Activated T-cell treated with anti-CD3 and anti-CD28 coated beads for 48 hours (primary cell): ENCODE results near the gene MUC5B.
"Not testable (repeated sequence)": the region's sequence is repeated elsewhere in the genome, so short reads cannot be mapped to it uniquely, and the experiment has no call there.

Experiments used
- DNase-seq: peaks from one replicate; pipeline ENCODE4 v3.0.0-alpha.2; 2020; ENCODE audit warnings: low read depth

Gene MUC5B

DNA sequence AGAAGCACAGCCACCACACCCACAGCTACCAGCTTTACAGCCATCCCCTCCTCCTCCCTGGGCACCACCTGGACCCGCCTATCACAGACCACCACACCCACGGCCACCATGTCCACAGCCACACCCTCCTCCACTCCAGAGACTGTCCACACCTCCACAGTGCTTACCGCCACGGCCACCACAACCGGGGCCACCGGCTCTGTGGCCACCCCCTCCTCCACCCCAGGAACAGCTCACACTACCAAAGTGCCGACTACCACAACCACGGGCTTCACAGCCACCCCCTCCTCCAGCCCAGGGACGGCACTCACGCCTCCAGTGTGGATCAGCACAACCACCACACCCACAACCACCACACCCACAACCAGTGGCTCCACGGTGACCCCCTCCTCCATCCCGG lies 27.5 kb downstream of the MUC5B start:
- not testable (repeated sequence) for DNase-seq

DNA sequence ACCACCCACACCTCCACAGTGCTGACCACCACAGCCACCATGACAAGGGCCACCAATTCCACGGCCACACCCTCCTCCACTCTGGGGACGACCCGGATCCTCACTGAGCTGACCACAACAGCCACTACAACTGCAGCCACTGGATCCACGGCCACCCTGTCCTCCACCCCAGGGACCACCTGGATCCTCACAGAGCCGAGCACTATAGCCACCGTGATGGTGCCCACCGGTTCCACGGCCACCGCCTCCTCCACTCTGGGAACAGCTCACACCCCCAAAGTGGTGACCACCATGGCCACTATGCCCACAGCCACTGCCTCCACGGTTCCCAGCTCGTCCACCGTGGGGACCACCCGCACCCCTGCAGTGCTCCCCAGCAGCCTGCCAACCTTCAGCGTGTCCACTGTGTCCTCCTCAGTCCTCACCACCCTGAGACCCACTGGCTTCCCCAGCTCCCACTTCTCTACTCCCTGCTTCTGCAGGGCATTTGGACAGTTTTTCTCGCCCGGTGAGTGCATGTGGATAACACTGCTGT lies 28.4 kb downstream of the MUC5B start:
- no peak for DNase-seq

DNA sequence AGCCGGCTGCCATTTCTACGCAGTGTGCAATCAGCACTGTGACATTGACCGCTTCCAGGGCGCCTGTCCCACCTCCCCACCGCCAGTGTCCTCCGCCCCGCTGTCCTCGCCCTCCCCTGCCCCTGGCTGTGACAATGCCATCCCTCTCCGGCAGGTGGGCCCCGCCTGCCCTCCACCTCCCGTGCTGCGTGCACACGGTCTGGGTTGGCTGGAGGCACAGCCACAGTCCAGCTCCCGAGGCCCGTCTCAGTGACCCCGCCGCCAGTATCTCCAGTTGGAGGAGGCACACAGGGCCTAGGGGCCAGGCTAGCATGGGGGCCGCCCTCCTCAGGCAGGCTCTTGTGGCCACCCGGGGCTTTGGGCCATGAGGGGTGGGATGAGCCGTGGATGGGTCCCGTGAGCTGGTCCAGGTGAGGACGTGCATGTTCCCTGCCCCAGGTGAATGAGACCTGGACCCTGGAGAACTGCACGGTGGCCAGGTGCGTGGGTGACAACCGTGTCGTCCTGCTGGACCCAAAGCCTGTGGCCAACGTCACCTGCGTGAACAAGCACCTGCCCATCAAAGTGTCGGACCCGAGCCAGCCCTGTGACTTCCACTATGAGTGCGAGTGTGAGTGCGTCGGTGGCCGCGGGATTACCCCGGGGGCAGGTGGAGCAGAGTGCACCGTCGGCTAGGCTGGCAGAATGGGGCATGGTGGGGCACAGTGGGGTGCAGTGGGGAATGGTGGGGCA lies 29.7 kb downstream of the MUC5B start:
- DNase-seq = no peak

DNA sequence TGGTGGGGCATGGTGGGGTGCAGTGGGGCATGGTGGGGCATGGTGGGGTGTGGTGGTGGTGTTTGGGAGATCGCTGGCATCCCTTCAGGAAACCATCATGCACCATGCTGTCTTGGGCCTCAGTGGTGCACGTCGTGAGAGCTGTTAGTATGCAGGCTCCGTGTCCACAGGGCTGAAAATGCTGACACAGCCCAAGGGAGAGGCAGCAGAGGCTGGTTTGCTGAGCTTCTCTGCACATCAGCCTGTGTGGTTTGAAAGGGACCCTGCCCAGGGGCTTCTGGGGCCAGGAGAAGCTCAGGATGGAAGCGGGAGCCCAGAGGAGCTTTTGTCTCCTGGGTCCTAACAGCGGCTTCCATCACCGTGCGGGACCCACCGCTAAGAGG lies 30.2 kb downstream of the MUC5B start:
- no peak for DNase-seq

DNA sequence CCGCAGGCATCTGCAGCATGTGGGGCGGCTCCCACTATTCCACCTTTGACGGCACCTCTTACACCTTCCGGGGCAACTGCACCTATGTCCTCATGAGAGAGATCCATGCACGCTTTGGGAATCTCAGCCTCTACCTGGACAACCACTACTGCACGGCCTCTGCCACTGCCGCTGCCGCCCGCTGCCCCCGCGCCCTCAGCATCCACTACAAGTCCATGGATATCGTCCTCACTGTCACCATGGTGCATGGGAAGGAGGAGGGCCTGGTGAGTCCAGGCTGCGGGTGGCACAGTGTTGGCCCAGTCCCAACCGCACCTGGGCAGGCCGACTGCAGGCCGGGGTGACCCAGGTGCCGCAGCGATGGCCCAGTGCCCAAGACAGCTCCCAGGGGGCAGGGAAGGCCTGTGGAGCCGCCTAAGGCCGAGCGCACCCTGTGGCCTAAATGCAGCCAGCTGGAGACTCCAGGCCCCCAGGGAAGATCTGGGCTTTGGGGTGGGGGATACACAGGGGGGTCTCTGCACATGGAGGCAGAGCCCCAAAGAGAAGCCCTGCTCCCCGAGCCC lies 31.3 kb downstream of the MUC5B start:
- no peak for DNase-seq

DNA sequence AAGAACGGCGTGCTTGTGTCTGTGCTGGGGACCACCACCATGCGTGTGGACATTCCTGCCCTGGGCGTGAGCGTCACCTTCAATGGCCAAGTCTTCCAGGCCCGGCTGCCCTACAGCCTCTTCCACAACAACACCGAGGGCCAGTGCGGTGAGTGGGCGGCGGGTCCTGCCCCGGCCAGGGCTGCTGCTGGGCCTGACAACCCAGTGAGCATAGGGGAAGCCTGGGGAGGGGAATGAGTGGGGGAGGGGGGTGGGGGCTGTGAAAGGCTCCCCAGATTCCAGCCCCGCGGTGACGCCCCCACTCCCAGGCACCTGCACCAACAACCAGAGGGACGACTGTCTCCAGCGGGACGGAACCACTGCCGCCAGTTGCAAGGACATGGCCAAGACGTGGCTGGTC lies 31.9 kb downstream of the MUC5B start:
- no peak for DNase-seq

DNA sequence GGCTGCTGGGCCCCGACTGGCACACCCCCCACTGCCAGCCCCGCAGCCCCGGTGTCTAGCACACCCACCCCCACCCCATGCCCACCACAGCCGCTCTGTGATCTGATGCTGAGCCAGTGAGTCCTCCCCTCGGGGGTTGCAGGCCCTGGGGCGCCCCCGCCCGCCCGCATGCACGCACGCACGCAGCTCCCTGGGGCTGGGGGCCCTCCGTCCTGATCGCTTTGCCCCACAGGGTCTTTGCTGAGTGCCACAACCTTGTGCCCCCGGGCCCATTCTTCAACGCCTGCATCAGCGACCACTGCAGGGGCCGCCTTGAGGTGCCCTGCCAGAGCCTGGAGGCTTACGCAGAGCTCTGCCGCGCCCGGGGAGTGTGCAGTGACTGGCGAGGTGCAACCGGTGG lies 32.3 kb downstream of the MUC5B start:
- DNase-seq = no peak

DNA sequence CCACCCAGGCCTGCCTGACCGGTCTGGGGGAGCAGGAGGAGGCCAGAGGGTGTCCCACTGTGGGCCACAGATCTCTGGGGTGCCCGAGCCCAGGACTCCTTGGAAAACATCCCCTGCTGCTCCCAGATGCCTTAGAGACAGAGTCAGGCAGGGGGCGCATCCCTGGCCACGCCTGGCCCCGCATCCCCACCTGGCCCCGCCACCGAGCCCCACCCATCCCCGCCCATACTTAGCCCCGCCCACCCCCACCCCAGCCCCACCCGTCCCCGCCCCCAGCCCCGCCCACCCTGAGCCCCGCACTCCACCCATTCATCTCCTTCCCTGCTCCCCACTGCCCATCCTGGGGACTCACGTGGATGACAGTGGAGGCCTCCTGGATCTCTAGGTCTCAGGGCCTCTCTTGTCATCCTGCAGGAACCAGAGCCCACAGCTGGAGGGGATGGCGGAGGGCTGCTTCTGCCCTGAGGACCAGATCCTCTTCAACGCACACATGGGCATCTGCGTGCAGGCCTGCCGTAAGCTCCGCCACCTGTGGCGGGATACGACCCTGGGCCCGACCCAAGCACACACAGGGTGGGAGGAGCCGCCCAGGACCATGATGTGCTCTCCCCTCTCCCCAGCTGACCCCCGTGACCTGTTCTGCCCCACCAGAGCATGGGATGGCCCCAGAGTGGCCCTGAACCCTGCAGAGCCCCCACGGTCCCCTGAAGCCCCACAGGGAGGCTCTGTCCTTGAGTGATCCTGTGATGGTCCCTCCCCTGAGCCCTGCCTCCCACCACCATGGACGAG lies 33.6 kb downstream of the MUC5B start:
- no peak for DNase-seq

DNA sequence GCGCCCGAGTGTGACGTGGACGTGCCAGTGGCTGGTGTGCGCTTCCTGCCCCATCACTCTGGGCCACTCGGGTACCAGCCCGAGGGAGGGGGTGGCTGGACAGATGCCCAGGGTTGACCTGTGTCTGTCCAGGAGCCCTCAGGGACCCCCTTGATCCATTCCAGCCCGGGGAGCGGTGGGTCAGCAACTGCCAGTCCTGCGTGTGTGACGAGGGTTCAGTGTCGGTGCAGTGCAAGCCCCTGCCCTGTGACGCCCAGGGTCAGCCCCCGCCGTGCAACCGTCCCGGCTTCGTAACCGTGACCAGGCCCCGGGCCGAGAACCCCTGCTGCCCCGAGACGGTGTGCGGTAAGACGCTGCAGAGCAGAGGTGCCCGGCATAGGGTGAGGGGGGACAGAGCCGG lies 34.5 kb downstream of the MUC5B start:
- no peak for DNase-seq

DNA sequence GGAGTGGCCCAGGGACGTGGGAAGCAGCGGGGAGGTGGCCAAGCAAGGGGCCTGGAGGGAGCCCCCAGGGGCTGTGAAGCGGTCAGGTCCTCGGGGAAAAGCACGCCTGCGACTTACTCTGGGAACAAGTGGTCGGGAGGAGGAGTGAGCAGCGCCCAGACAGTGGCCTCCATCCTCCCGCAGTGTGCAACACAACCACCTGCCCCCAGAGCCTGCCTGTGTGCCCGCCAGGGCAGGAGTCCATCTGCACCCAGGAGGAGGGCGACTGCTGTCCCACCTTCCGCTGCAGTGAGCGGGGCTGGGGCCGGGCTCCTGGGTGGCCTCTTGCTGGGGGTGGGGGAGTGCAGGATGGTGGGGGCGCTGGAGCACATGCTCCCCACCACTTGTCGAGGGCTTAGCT lies 35.0 kb downstream of the MUC5B start:
- DNase-seq = no peak

DNA sequence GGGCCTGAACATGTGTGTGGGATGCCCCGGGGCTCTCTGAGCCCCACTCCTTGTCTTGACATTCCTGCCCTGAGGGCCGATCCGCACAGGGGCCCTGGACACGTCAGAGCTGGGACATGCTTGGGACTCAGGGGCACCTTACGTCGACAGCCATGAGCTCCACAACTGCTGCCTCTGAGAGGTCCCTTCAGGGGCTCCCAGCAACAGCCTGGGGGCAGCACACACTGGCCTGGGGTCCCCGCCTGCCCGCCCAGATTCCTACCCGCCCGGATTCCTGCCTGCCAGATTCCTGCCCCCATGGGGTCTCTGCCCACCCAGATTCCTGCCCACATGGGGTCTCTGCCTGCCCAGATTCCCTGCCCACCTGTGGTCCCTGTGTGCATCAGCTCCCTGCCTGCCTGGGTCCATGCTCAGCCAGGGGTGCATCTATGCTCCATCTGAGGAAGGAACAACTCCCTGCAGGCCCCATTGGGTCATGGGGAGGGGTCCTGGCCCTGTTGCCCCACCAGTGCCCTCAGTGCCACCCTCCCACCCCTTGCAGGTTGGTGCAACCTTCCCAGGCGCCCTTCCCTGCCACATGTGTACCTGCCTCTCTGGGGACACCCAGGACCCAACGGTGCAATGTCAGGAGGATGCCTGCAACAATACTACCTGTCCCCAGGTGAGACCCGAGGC lies 35.7 kb downstream of the MUC5B start:
- DNase-seq = no peak

DNA sequence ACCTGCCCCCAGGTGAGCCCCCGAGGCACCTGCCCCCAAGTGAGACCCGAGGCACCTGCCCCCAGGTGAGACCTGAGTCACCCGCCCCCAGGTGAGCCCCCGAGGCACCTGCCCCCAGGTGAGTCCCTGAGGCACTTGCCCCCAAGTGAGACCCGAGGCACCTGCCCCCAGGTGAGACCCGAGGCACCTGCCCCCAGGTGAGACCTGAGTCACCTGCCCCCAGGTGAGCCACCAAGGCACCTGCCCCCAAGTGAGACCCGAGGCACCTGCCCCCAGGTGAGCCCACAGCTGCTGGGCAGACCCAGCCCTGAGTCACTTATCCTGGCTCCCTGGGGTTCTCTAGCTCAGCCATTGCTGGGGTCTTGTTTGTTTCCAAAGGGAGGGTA lies 36.2 kb downstream of the MUC5B start:
- DNase-seq = no peak

DNA sequence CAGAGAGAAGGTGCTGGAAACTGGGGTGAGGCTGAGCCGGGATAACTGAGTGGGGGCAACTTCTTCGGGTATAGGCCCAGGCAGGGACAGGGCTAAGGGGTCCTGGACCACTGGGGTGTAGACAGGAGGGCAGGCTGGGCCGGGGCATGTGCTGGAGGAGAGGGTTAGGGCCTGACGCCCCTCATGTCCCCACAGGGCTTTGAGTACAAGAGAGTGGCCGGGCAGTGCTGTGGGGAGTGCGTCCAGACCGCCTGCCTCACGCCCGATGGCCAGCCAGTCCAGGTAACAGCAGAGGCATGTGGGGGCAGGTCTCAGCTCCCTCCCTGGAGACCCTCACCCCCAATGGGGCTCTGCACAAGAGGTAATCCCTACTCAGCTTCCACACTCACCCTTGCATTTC lies 36.7 kb downstream of the MUC5B start:
- DNase-seq = no peak

DNA sequence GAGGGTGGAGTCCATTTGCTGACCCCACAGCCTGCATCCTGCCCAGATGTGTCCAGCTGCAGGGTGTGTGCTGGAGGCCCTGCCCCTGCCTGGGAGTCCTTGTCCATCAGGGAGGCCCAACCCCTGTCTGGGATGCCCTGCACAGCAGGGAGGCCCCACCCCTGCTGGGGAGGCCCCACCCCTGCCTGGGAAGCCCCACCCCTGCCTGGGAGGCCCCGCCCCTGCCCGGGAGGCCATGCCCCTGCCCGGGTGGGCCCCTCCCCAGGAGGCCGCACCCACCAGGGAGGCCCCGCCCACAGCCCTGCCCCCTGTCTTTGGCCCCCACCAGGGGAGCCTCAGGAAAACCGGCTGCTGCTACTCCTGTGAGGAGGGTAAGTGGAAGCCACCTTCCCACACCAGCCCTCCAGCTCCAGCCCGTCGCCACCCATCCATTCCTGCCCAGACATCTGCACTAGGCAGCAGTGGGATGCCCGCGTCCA lies 37.2 kb downstream of the MUC5B start:
- DNase-seq = peak; percentile 58

DNA sequence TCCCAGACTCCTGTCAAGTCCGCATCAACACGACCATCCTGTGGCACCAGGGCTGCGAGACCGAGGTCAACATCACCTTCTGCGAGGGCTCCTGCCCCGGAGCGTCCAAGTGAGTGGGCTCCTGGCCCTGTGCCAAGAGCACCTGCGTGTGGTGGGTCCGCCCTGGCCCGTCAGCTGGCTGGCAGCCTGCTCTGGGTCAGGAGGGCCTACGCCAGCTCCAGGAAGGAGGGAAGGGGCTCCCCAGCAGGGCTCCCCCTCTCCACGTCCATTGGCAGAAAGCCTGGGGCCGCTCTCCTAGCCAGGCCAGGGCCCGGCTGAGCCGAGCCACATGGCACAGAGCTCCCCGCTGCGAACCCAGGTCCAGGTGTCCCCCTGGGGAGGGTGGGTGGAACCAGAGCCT lies 37.8 kb downstream of the MUC5B start:
- DNase-seq = no peak

DNA sequence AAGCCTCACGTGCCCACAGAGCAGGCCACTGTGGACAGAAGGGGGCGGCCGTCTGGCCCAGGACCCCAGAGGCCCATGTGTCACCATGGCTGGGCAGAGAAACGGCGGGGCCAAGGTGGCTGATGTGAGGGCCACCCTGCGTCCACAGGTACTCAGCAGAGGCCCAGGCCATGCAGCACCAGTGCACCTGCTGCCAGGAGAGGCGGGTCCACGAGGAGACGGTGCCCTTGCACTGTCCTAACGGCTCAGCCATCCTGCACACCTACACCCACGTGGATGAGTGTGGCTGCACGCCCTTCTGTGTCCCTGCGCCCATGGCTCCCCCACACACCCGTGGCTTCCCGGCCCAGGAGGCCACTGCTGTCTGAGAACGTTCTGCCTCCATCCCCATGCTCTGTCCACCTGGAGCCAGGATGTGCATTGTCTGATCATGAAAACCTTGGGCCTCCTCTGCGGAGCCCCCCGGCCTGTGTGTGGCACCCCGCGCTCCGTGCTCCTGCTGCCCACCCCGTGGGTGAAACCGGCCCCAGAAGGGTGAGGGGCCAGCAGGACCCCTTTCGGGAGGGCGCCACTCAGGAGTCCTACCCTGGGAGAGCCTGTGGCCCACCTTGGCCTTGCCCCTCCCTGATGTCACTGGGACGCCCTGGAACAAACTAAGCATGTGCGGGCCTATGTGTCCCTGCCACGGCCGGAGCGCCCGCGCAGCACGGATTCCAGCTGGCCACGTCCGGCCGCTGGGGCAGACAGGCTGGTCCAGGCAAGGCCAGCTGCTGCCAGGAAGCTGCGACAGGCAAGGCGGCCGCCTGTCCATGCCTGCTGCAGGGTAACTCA lies 38.6 kb downstream of the MUC5B start:
- DNase-seq = no peak

DNA sequence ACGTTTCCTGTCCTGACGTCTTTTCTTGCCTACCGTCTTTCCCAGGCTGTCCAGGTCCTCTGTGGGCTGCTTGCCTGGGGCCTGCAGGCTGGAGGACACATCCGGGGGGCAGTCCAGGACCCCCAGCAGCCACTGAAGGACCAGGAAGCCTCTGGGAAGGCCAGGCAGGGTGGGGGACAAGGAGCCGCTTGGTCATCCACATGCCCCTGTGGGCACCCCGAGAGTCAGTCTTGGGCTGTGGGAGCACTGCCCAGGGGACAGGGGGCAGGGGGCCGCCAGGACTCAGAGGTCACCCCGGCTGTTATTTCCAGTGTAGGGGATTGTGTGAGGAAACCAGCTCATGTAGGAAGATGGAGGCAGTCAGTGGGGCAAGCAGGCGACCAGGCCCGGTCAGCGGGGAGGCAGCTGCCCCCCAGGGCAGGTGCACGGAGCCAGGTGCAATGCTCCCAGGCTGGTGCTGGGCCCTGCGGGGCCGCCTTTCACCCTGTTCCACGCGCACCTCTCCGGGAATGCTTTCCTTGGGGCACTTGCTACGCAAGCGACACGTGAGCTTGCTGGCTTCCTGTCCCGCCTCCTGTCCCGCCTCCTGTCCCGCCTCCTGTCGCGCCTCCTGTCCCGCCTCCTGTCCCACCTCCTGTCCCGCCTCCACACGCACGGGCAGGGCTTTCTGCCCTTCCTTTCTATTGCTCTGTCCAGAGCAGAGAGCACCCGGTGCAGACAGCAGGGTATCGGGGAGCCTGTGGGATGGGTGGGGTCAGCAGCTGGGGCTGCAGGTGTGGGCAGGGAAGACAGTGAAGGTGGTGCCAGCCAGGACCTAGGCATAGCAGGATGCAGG lies 39.5 kb downstream of the MUC5B start:
- DNase-seq = peak; percentile 85

DNA sequence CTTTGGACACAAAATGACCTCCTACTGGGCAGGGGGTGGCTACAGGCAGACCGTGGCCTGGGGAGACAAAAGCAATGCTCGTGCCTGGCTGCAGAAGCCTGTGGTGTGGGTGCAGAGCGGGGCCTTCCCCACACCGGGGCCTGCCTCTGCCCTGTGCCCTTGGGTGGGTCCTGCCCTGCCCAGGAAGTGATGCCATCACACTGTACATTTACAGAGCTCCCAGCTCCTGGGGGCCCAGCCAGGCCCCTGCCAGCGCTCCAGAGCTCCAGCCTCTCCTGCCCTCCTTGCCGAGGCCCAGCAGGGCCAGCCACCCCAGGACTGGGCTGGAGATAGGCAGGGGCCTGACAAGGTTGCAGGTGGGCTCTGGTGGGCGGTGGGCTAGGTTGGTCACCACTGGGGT lies 40.1 kb downstream of the MUC5B start:
- no peak for DNase-seq

DNA sequence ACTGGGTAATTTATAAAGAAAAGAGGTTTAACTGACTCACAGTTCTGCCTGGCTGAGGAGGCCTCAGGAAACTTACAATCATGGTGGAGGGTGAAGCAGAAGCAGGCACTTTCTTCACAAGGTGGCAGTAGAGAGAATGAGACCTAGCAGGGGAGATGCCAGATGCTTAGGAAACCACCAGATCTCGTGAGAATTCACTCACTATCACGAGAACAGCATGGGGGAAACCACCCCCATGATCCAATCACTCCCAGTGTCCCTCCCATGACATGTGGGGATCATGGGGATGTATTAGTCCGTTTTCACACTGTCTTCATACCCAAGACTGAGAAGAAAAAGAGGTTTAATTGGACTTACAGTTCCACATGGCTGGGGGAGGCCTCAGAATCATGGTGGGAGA lies 41.6 kb downstream of the MUC5B start:
- DNase-seq = peak; percentile 16

DNA sequence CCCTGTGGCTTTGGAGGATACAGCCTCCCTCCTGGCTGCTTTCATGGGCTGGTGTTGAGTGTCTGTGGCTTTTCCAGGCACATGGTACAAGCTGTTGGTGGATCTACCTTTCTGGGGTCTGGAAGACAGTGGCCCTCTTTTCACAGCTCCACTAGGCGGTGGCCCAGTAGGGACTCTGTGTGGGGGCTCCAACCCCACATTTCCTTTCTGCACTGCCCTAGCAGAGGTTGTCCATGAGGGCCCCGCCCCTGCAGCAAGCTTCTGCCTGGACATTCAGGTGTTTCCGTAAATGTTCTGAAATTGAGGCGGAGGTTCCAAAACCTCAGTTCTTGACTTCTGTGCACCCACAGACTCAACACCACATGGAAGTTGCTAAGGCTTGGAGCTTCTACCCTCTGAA lies 42.6 kb downstream of the MUC5B start:
- not testable (repeated sequence) for DNase-seq

DNA sequence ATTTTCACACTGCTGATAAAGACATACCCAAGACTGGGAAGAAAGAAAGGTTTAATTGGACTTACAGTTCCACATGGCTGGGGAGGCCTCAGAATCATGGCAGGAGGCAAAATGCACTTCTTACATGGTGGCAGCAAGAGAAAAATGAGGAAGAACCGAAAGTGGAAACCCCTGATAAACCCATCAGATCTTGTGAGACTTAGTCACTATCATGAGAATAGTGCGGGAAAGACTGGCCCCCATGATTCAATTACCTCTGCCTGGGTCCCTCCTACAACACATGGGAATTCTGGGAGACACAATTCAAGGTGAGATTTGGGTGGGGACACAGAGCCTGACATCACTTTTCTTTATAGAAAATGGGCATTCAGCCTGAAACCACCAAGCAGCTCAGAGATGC lies 44.1 kb downstream of the MUC5B start:
- not testable (repeated sequence) for DNase-seq
